Endothelial cell of umbilical vein (primary cell): ENCODE data around the gene MAP4K2. TPM values are rescaled to one million over a fixed set of nuclear protein-coding genes. Genes with fewer than 3 reads are reported as not detected.

Experiments used
- BruUV-seq: library from RNA; stranded (reverse); fragments of 400-500 nt; replicated peaks from 2 replicates; lab custom pipeline; 2021; lab: Mats Ljungman, UMichigan
- CTCF ChIA-PET: fragments of 300-600, 350-600 bp; sonication (Branson Sonifier 250); formaldehyde crosslinking; loops from one replicate; lab custom pipeline; 2021; ENCODE audit warnings: antibody characterized with exemption, inconsistent platforms; lab: Charles Lee
- POLR2A ChIA-PET: fragments of 300-600, 350-600 bp; sonication (Branson Sonifier 250); formaldehyde crosslinking; loops from one replicate; lab custom pipeline; 2021; ENCODE audit warnings: antibody characterized with exemption, inconsistent platforms; lab: Charles Lee
- DNase-seq: peaks from one replicate; pipeline ENCODE4 v3.0.0-alpha.2; 2011; ENCODE audit warnings: low read depth, low spot score
- FAIRE-seq: peaks from 2 replicates; lab custom pipeline; 2011; peaks lifted over from hg19 to GRCh38; lab: Jason Lieb, UNC
- H2AFZ ChIP-seq: 2 replicates; pipeline ENCODE4 v1.6.0; 2012; ENCODE audit warnings: low read depth, low read length, control low read depth, inconsistent platforms
- H3K27ac ChIP-seq: 2 replicates; pipeline ENCODE4 v1.5.1; 2011; ENCODE audit warnings: low read depth, mild to moderate bottlenecking, control low read depth, low read length, moderate library complexity; ENCODE audit not compliant: insufficient read depth
- H3K27me3 ChIP-seq, 2 experiments: 2 replicates each; pipeline versions ENCODE4 v1.6.0 to v1.6.1; 2011; ENCODE audit warnings: low read length in 2 of 2, mixed read lengths in 1 of 2; ENCODE audit not compliant: control insufficient read depth in 2 of 2, insufficient read depth in 2 of 2
- H3K36me3 ChIP-seq, 2 experiments: 2 replicates in 1 of 2; 3 replicates in 1 of 2; pipeline ENCODE4 v1.5.1; 2011; ENCODE audit warnings: low read length in 2 of 2, mild to moderate bottlenecking in 1 of 2, moderate library complexity in 1 of 2; ENCODE audit not compliant: control insufficient read depth in 2 of 2, insufficient read depth in 2 of 2; ENCODE audit errors: extremely low read depth in 1 of 2
- H3K4me1 ChIP-seq: 3 replicates; pipeline ENCODE4 v1.5.1; 2011; ENCODE audit warnings: mild to moderate bottlenecking, low read length; ENCODE audit not compliant: control insufficient read depth, insufficient read depth; ENCODE audit errors: extremely low read depth
- H3K4me2 ChIP-seq: 2 replicates; pipeline ENCODE4 v1.6.1; 2011; ENCODE audit warnings: low read length, control low read depth, mixed read lengths; ENCODE audit not compliant: insufficient read depth
- H3K4me3 ChIP-seq, 3 experiments: fragments of 200-600 bp in 1 of 3; sonication (generic), shearing (Covaris generic) in 1 of 3; replicated peaks in 1 of 3; 2 replicates each; pipeline ENCODE4 v1.5.1; 2011 to 2016; ENCODE audit warnings: control low read depth in 3 of 3, low read length in 3 of 3, mild to moderate bottlenecking in 2 of 3, inconsistent platforms in 1 of 3, low read depth in 1 of 3, moderate library complexity in 1 of 3; ENCODE audit not compliant: insufficient read depth in 1 of 3
- H3K79me2 ChIP-seq: 2 replicates; pipeline ENCODE4 v1.6.0; 2012; ENCODE audit warnings: low read length, inconsistent platforms; ENCODE audit not compliant: control insufficient read depth, insufficient read depth
- H3K9ac ChIP-seq: replicated peaks from 2 replicates; pipeline ENCODE3; 2011; ENCODE audit warnings: low read length, control low read depth; ENCODE audit not compliant: insufficient read depth; ENCODE audit errors: extremely low read depth
- H3K9me1 ChIP-seq: replicated peaks from 3 replicates; pipeline ENCODE4 v1.6.0; 2011; ENCODE audit warnings: mild to moderate bottlenecking, low read length; ENCODE audit not compliant: control insufficient read depth, insufficient read depth; ENCODE audit errors: extremely low read depth
- H3K9me3 ChIP-seq: replicated peaks from 2 replicates; pipeline ENCODE4 v1.5.1; 2012; ENCODE audit warnings: low read length, inconsistent platforms; ENCODE audit not compliant: control insufficient read depth, insufficient read depth
- H4K20me1 ChIP-seq: replicated peaks from 2 replicates; pipeline ENCODE3; 2011; ENCODE audit warnings: mild to moderate bottlenecking, low read length; ENCODE audit not compliant: control insufficient read depth, insufficient read depth; ENCODE audit errors: extremely low read depth
- CTCF ChIP-seq, 2 donors: IDR thresholded peaks; 1 replicate in 1 of 2; 2 replicates in 1 of 2; pipeline ENCODE4 v1.5.1; 2011; ENCODE audit warnings: low read length in 2 of 2, mild to moderate bottlenecking in 2 of 2, moderate library complexity in 2 of 2, control low read depth in 1 of 2, inconsistent platforms in 1 of 2, low read depth in 1 of 2; ENCODE audit not compliant: insufficient read depth in 1 of 2; ENCODE audit errors: extremely low read depth in 1 of 2
- EZH2 ChIP-seq: IDR thresholded peaks from 2 replicates; pipeline ENCODE4 v1.6.1; 2012; ENCODE audit warnings: borderline replicate concordance, low read depth, mild to moderate bottlenecking, moderate library complexity, low read length, inconsistent platforms; ENCODE audit not compliant: severe bottlenecking
- FOS ChIP-seq: IDR thresholded peaks from 2 replicates; pipeline ENCODE4 v1.6.1; 2011; ENCODE audit warnings: mild to moderate bottlenecking, low read length, moderate library complexity, borderline replicate concordance; ENCODE audit not compliant: insufficient read depth
- GATA2 ChIP-seq: IDR thresholded peaks from 2 replicates; pipeline ENCODE4 v1.7.0; 2011; ENCODE audit warnings: low read depth, mild to moderate bottlenecking, moderate library complexity, mixed read lengths, low read length; ENCODE audit not compliant: insufficient read length, insufficient read depth
- JUN ChIP-seq: IDR thresholded peaks from 2 replicates; pipeline ENCODE4 v1.6.1; 2011; ENCODE audit warnings: borderline replicate concordance, low read depth; ENCODE audit not compliant: insufficient read length, insufficient read depth
- MAX ChIP-seq: IDR thresholded peaks from 2 replicates; pipeline ENCODE4 v1.6.1; 2011; ENCODE audit not compliant: insufficient read depth, insufficient read length
- MYC ChIP-seq: IDR thresholded peaks from one replicate; pipeline ENCODE4 v1.6.1; 2011; ENCODE audit warnings: mild to moderate bottlenecking, low read depth, low read length
- POLR2A ChIP-seq: IDR thresholded peaks from 2 replicates; pipeline ENCODE4 v1.6.1; 2012; ENCODE audit warnings: low read depth, mild to moderate bottlenecking, control low read depth, low read length
- POLR2AphosphoS5 ChIP-seq: IDR thresholded peaks from 2 replicates; pipeline ENCODE4 v1.6.1; 2012; ENCODE audit warnings: low read depth, mild to moderate bottlenecking, control low read depth, low read length, moderate library complexity; ENCODE audit not compliant: insufficient read depth
- dilution Hi-C: fragments of 300-500 bp; cut with MboI; formaldehyde crosslinking; loops from one replicate; pipeline ENCODE4 v1.15.0; 2019; ENCODE audit warnings: low sequenced_read_pairs; ENCODE audit not compliant: extremely low pct_ligation_motif_present
- intact Hi-C: fragments of 100-400 bp; cut with micrococcal nuclease; formaldehyde crosslinking; loops from one replicate; pipeline ENCODE4 v1.10.0; 2022
- polyA plus RNA-seq, 4 experiments: library from polyadenylated mRNA; depleted of rRNA in 3 of 4; stranded (reverse) in 3 of 4; unstranded in 1 of 4; fragments of >200 nt; gene quantifications; 2 replicates each; pipeline versions ENCODE4 v1.2.1 to v1.2.3, GENCODE V29; 2011 to 2012; ENCODE audit warnings: missing spikeins in 1 of 4
- total RNA-seq: library from RNA; stranded (reverse); gene quantifications from 2 replicates; pipeline ENCODE4 v1.2.3, GENCODE V29; 2021

Gene MAP4K2
- total and polyA plus RNA-seq, 2 donors (not counting 3 experiments of a cell fraction or from before 2014, with no cell fraction given): 43.3 to 44.0 TPM

DNA sequence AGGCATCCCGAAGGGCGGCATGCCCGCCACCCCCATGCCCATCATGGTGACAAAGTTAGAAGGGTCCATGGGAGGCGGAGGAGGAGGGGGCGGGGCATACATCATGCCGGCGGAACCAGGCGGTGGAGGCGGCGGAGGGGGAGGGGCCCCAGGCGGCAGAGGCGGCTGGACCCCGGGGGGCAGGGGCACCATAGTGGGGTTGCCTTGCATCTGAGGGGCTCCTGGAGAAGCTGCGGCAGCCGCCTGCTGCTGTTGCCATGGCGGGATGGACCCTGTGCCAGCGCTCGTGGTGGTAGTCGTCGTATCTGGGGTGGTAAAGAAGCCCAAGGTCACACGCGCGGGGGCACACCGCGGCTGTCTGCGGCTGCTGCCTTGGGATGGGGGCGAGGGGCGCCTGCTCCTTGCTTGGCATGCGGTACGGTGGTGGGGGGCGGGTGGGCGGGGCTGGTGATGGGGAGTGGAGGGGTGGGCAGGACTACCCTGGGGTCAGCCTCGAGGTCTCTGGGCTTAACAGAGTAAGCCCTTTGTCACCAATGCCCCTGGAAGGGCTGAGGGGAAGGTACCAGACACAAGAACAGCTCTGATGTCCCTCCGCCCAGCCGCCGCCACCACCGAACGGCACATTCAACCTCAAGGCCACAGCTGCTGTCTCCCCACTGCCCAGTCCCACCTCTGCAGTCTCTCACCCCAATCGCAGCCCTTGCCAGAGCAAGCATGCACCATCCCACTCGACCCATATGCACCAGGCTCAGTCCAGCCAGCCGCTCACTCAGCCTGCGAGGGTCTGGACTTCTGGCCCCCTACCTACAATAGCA is 37.0 kb downstream of the MAP4K2 start:
- Histone ChIP-seq H3K36me3 (peaks cover 62 to 72% of the 10 kb centered on the region in 2 experiments), H3K27ac (no peak overlapping the region), H3K4me1 (peaks cover 20% of the 10 kb centered on the region), H3K9me3 (no peaks in the 10 kb centered on the region), H3K4me2 (no peak overlapping the region), H3K27me3 (no peaks in the 10 kb centered on the region), H3K9me1 (no peaks in the 10 kb centered on the region), H3K4me3 (no peak overlapping the region), H2AFZ (no peak overlapping the region), H4K20me1 (peaks cover 3% of the 10 kb centered on the region), H3K9ac (no peak overlapping the region), H3K79me2 (peaks cover 44% of the 10 kb centered on the region)
- DNase-seq: no peak
- no TSS peak for BruUV-seq
- dilution Hi-C loops: no loop called here
- TF ChIP-seq CTCF (IDR thresholded peaks at IDR 0.05; ENCODE audit: extremely low read depth in 1 of 2, insufficient read depth in 1 of 2, low read depth in 1 of 2, low read length in 2 of 2): no peak
- POLR2A ChIA-PET: no interaction called here
- intact Hi-C loops: no loop called here
- no peak for FAIRE-seq
- CTCF ChIA-PET: no interaction called here

- BruUV-seq: no TSS peak
- no peak for DNase-seq
- Histone ChIP-seq H4K20me1 (peaks cover 3% of the 10 kb centered on the region), H3K36me3 (peaks cover 56 to 67% of the 10 kb centered on the region in 2 experiments), H3K9ac (no peak overlapping the region), H3K27me3 (no peaks in the 10 kb centered on the region), H2AFZ (no peak overlapping the region), H3K27ac (no peak overlapping the region), H3K4me3 (no peak overlapping the region), H3K4me2 (no peak overlapping the region), H3K9me1 (no peaks in the 10 kb centered on the region), H3K4me1 (peaks cover 20% of the 10 kb centered on the region), H3K9me3 (no peaks in the 10 kb centered on the region), H3K79me2 (peaks cover 37% of the 10 kb centered on the region)
- intact Hi-C loops (no loop called here), dilution Hi-C loops (no loop called here)
- no peak for FAIRE-seq
- ChIA-PET POLR2A (interaction anchor here (0.8 kb wide), 1 partner anchor 13 kb away, joined by 3 read pairs; the partner anchor contains the start of gene SF1), CTCF (interaction anchor here (1.6 to 2.6 kb wide), 2 partner anchors 7 to 12 kb away, joined by 6 to 12 read pairs; no protein-coding TSS in a partner anchor)
- TF ChIP-seq FOS (no peak), POLR2A (no peak), CTCF (IDR thresholded peaks at IDR 0.05; ENCODE audit: extremely low read depth in 1 of 2, insufficient read depth in 1 of 2, low read depth in 1 of 2, low read length in 2 of 2) (peak in 1 of 2 donors; percentile 11), MAX (no peak), MYC (no peak), POLR2AphosphoS5 (peak; percentile 24), EZH2 (no peak), GATA2 (no peak), JUN (no peak)
Observed at GRCh38 chr11:64765291-64765850, 37.6 kb downstream of the MAP4K2 start.
